ENCODE data around the gene RPL13. TPM values are rescaled to one million over a fixed set of nuclear protein-coding genes. Genes with fewer than 3 reads are reported as not detected.

RPL13 gene
- total and polyA plus RNA-seq, 10 of the 15 experiments (the other 5 are each of a cell fraction or from before 2014, with no cell fraction given), result 386 to 9,428 (median 2,486) TPM

DNA sequence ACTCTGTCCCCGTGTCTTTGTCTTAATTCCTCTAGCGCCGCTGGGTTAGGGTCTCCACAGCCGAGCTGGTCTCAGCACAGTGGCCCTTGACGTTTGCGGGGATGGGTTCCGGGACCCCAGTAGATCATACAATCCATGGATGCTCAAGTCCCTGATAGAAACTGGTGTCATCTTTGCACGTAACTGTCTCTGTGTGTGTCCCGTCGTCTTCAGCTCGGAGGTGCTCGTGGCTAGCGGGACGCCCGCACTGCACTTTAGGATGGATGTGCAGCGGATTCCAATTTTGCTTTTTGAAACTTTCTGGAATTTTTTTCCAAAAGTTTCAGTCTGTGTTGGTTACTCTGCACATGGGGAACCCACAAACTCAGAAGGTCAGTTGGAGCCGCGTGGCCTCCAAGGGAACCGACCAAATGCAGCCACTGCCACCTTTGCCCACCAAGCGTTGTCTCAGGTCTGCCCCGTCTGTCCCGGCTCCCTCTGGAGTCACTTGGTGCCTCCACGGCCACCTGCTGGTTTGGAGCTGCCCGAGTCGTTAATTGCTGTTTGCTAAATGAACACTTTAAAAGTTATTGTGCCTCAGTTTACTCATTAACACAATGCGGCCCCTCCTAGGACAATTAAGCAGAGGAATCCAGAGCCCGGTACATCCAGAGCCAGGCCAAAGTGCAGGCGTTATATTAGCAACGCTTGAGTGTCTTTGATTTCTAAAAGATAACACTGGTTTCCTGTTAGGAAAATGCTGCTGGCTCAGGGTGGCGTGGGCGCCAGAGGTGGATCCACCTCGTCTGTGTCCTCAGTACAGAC, 47.7 kb downstream of the RPL13 start:
- FAIRE-seq, result no peak
- Histone ChIP-seq H3K36me3 (ENCODE audit: control insufficient read depth in 2 of 2, insufficient read depth in 2 of 2, low read length in 1 of 2) (no peaks in the 10 kb centered on the region), H3K27me3 (replicated peaks in 1 of 2; ENCODE audit: control insufficient read depth in 2 of 2, insufficient read depth in 2 of 2, low read length in 1 of 2) (no peaks in the 10 kb centered on the region), H3K79me2 (ENCODE audit: control insufficient read depth, insufficient read depth, low read length) (no peaks in the 10 kb centered on the region), H4K20me1 (ENCODE audit: control insufficient read depth, insufficient read depth) (no peaks in the 10 kb centered on the region), H2AFZ (ENCODE audit: control insufficient read depth, low read depth, low read length) (no peak overlapping the region), H3K27ac (ENCODE audit: control insufficient read depth, insufficient read depth) (no peak overlapping the region), H3K9me3 (replicated peaks; ENCODE audit: control insufficient read depth, insufficient read depth, low read length) (no peaks in the 10 kb centered on the region), H3K4me3 (no peak overlapping the region), H3K4me1 (ENCODE audit: control insufficient read depth, insufficient read depth, low read length) (no peaks in the 10 kb centered on the region), H3K9ac (ENCODE audit: control insufficient read depth, insufficient read depth, low read length) (no peak overlapping the region), H3K4me2 (ENCODE audit: control insufficient read depth, insufficient read depth) (no peak overlapping the region)
- ChIA-PET RAD21 (ENCODE audit: unreplicated experiment) (no interaction called here), SMC1A (ENCODE audit: uncharacterized antibody, unreplicated experiment) (no interaction called here), CTCF (no interaction called here), POLR2A (no interaction called here)
- no peak for DNase-seq (ENCODE audit: low read depth, low spot score)
- no peak for ATAC-seq
- TF ChIP-seq MTA2 (IDR thresholded peaks at IDR 0.05; ENCODE audit: low read depth), result no peak
- TF ChIP-seq FOXM1 (IDR thresholded peaks at IDR 0.05; ENCODE audit: low read depth, low read length), result no peak
- 59% methylated on average over 32 of the region's 32 CpGs for whole genome bisulfite sequencing (ENCODE audit: insufficient coverage, insufficient replicate concordance, low lambda C conversion rate, missing lambda C conversion rate)
- in situ Hi-C loops (cut with MboI) (no loop called here), intact Hi-C loops (cut with micrococcal nuclease; ENCODE audit: unreplicated experiment) (no loop called here)
- no TSS peak for BruUV-seq (replicated peaks)

DNA sequence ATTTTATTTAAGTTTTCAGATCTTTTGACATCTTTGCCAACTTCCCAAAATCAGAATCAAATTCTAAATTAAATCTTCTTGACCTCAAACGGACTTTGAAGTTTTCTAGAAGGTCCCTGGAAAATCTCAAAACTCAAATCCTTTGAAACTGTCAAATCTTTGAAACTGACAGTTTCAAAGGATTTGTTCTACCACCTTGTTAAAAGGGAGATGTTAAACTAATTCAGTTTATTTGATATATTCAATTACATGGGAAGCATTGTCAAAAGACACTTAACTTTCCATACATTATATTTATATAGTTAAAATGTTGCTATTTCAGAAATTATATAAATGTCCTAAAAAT, 49.6 kb downstream of the RPL13 start:
- Histone ChIP-seq H3K27me3 (replicated peaks in 1 of 2; ENCODE audit: control insufficient read depth in 2 of 2, insufficient read depth in 2 of 2, low read length in 1 of 2) (no peaks in the 10 kb centered on the region), H3K4me1 (ENCODE audit: control insufficient read depth, insufficient read depth, low read length) (no peaks in the 10 kb centered on the region), H3K4me2 (ENCODE audit: control insufficient read depth, insufficient read depth) (no peak overlapping the region), H3K79me2 (ENCODE audit: control insufficient read depth, insufficient read depth, low read length) (no peaks in the 10 kb centered on the region), H3K4me3 (no peak overlapping the region), H3K9ac (ENCODE audit: control insufficient read depth, insufficient read depth, low read length) (no peak overlapping the region), H4K20me1 (ENCODE audit: control insufficient read depth, insufficient read depth) (no peaks in the 10 kb centered on the region), H3K9me3 (replicated peaks; ENCODE audit: control insufficient read depth, insufficient read depth, low read length) (no peaks in the 10 kb centered on the region), H2AFZ (ENCODE audit: control insufficient read depth, low read depth, low read length) (no peak overlapping the region), H3K36me3 (ENCODE audit: control insufficient read depth in 2 of 2, insufficient read depth in 2 of 2, low read length in 1 of 2) (no peaks in the 10 kb centered on the region), H3K27ac (ENCODE audit: control insufficient read depth, insufficient read depth) (no peak overlapping the region)
- FAIRE-seq (no peak), DNase-seq (ENCODE audit: low read depth, low spot score) (no peak), ATAC-seq (no peak)
- in situ Hi-C loops (cut with MboI) (no loop called here), intact Hi-C loops (cut with micrococcal nuclease; ENCODE audit: unreplicated experiment) (no loop called here)
- ChIA-PET CTCF (no interaction called here), RAD21 (ENCODE audit: unreplicated experiment) (no interaction called here), POLR2A (no interaction called here), SMC1A (ENCODE audit: uncharacterized antibody, unreplicated experiment) (no interaction called here)
- no TSS peak for BruUV-seq (replicated peaks)
- 4% methylated on average over 1 of the region's 1 CpG for WGBS (ENCODE audit: insufficient coverage, insufficient replicate concordance, low lambda C conversion rate, missing lambda C conversion rate)
- TF ChIP-seq CREB1 (IDR thresholded peaks at IDR 0.05; ENCODE audit: low read depth) (no peak), FOXM1 (IDR thresholded peaks at IDR 0.05; ENCODE audit: low read depth, low read length) (no peak), ZZZ3 (IDR thresholded peaks at IDR 0.05; ENCODE audit: control insufficient read depth, insufficient read length, low read depth) (no peak), MYB (IDR thresholded peaks at IDR 0.05; ENCODE audit: borderline replicate concordance, low read depth, low read length) (no peak)
- TF ChIP-seq, protein P1, sequence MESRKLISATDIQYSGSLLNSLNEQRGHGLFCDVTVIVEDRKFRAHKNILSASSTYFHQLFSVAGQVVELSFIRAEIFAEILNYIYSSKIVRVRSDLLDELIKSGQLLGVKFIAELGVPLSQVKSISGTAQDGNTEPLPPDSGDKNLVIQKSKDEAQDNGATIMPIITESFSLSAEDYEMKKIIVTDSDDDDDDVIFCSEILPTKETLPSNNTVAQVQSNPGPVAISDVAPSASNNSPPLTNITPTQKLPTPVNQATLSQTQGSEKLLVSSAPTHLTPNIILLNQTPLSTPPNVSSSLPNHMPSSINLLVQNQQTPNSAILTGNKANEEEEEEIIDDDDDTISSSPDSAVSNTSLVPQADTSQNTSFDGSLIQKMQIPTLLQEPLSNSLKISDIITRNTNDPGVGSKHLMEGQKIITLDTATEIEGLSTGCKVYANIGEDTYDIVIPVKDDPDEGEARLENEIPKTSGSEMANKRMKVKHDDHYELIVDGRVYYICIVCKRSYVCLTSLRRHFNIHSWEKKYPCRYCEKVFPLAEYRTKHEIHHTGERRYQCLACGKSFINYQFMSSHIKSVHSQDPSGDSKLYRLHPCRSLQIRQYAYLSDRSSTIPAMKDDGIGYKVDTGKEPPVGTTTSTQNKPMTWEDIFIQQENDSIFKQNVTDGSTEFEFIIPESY (IDR thresholded peaks at IDR 0.05), result no peak
- TF ChIP-seq, protein P2, sequence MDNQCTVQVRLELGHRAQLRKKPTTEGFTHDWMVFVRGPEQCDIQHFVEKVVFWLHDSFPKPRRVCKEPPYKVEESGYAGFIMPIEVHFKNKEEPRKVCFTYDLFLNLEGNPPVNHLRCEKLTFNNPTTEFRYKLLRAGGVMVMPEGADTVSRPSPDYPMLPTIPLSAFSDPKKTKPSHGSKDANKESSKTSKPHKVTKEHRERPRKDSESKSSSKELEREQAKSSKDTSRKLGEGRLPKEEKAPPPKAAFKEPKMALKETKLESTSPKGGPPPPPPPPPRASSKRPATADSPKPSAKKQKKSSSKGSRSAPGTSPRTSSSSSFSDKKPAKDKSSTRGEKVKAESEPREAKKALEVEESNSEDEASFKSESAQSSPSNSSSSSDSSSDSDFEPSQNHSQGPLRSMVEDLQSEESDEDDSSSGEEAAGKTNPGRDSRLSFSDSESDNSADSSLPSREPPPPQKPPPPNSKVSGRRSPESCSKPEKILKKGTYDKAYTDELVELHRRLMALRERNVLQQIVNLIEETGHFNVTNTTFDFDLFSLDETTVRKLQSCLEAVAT (IDR thresholded peaks at IDR 0.05), result no peak
- TF ChIP-seq, protein P3, sequence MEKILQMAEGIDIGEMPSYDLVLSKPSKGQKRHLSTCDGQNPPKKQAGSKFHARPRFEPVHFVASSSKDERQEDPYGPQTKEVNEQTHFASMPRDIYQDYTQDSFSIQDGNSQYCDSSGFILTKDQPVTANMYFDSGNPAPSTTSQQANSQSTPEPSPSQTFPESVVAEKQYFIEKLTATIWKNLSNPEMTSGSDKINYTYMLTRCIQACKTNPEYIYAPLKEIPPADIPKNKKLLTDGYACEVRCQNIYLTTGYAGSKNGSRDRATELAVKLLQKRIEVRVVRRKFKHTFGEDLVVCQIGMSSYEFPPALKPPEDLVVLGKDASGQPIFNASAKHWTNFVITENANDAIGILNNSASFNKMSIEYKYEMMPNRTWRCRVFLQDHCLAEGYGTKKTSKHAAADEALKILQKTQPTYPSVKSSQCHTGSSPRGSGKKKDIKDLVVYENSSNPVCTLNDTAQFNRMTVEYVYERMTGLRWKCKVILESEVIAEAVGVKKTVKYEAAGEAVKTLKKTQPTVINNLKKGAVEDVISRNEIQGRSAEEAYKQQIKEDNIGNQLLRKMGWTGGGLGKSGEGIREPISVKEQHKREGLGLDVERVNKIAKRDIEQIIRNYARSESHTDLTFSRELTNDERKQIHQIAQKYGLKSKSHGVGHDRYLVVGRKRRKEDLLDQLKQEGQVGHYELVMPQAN (conservative IDR thresholded peaks at IDR 0.05), result no peak
